Medulla oblongata (tissue), 1 donor: ENCODE data around the gene PPARD.
"Not testable (repeated sequence)": the region's sequence is repeated elsewhere in the genome, so short reads cannot be mapped to it uniquely, and the experiment has no call there.

ENCODE experiments used
- DNase-seq: peaks from one replicate; pipeline ENCODE4 v3.0.0-alpha.2; 2015; ENCODE audit errors: extremely low spot score

Gene PPARD

DNA sequence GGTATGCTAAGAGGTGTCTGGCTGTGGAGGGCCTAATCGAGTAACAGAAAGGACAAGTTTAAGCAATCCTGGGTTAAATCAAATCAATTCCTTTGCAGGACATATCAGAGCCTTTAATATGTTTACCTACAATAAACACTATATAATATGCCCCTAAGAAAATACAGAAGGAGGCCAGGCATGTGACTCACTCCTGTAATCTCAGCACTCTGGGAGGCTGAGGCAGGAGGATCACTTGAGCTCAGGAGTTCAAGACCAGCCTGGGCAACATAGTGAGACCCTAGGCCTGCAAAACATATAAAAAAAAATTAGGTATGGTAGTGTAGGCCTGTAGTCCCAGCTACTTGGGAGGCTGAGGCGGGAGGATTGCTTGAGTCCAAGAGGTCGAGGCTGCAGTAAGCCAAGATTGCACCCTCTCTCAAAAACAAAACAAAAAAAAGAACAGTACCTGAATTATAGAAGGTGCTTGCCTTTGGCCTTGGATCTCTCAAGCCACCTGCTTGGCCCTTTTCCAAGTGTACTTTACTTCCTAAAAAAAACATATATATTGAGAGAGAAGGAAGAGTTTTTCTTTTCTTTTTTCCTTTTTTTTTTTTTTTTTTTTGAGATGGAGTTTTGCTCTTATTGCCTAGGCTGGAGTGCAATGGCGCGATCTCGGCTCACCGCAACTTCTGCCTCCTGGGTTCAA lies 96.2 kb downstream of the PPARD start:
- DNase-seq = not testable (repeated sequence)

- DNase-seq = no peak
These were observed 97.0 kb downstream of the PPARD start for GRCh38 chr6:35439308-35439707.

- no peak for DNase-seq
These were observed 98.8 kb downstream of the PPARD start for GRCh38 chr6:35441205-35441604.

DNA sequence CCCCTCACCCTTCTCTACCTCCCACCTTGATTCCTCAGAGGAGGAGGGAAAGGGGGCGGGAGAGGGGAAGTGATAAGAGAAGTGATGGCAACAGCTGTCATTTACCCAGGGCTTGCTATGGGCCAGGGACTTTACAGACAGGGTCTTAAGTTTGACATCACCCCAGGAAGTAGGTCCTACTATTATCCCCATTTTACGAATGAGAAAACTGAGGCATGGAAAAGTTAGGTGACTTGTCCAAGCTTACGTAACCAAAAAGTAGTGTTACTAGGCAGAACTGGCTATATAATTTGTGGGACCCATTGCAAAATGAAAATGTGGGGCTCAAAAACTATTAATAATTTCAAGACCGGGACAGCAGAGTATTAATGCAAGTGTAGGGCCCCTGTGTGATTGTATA lies 99.3 kb downstream of the PPARD start:
- DNase-seq = no peak

DNA sequence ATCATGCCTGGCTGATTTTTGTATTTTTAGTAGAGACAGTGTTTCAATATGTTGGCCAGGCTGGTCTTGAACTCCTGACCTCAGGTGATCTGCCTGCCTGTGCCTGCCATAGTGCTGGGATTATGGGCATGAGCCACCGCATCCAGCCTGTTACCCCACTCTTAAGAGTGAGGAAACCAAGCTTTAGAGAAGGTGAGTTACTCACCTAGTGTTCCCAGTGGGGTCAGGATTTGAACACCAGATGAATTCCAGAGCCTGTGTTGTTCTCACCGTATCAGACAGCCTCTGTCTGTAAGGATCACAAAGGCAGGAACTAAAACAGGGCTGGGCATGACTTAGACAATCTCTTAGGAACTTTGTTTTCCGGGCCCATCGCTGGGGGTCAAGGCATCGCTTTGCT lies 100.3 kb downstream of the PPARD start:
- DNase-seq = no peak

GRCh38 chr6:35443341-35444030 lies 101.1 kb downstream of the PPARD start:
- DNase-seq = no peak

DNA sequence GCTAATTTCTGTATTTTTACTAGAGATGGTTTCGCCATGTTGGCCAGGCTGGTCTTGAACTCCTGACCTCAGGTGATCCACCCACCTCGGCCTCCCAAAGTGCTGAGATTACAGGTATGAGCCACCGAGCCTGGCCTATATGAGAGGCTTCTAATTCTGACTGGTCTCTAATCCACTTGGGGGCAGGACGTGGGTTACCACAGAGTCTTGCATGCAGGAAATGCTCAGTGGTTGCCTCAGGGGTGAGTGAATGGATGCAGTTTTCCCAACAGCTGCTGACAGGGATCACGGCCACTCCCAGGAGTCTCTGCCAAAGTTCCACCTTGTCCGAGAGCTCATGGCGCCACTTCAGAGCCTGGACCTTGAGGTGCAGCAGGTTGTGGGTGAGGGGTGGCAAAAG lies 103.3 kb downstream of the PPARD start:
- DNase-seq = no peak

- no peak for DNase-seq
These were observed 105.8 kb downstream of the PPARD start for GRCh38 chr6:35448191-35448590.

DNA sequence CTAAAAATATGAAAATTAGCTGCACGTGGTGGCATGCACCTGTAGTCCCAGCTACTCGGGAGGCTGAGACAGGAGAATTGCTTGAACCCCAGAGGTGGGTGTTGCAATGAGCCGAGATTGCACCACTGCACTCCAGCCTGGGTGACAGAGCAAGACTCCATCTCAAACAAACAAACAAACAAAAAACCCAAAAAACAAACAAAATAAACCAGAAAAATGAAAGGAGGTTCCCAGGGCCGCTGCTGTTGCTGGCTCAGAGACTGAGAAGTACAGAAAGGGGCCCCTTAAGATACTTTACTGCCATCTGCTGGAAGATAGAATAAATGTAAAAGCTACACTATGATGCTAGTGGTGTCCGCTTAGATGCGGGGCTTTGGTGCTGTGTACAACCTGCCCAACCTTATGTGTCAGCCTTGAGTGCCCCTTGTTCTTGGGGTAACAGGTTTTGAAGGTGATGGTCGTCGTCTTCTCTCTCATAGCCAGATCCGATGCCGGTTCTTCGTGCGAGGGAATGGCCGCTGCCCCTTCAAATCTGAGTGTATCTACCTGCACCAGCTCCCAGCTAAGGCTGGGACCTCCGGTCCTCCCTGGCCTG lies 107.0 kb downstream of the PPARD start:
- peak; percentile 86 for DNase-seq

GRCh38 chr6:35451354-35452182 lies 109.2 kb downstream of the PPARD start:
- DNase-seq = no peak

DNA sequence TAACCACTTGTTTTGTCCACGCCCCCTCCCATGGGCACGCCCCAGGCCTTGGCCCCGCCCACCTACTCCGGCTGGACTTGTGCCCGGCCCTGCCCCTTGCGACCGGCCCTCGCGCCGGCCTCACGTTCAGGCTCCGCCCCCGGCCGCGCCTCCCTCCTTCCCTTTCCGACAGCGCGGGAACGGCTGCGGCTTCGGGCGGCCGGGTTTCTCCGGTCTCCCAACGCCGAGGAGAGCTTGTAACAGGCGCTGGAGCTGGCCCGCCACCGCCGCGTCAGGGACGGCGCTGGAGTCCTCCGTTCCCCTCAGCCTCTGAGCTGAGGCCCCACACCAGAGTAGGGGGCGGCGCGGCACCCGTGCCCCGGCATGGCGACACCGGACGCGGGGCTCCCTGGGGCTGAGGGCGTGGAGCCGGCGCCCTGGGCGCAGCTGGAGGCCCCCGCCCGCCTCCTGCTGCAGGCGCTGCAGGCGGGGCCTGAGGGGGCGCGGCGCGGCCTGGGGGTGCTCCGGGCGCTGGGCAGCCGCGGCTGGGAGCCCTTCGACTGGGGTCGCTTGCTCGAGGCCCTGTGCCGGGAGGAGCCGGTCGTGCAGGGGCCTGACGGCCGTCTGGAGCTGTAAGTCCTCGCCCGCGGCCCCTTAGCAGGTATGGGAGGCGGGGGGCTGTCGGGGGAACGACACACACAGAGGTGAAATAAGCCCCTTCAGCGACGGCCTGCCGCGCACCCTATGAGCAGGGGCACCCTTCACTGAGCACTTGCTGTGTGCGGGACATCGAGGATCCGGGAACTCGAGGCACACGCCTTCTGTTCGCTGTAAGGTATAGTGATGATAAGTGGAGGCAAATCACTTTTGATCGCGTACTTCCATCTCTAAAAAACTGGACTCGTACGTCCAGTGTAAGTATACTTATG lies 110.1 kb downstream of the PPARD start, which contains the start of gene FANCE:
Gene FANCE, plus strand, starts transcription at position 156 of the 908 bp plus-strand sequence. Its CDS starts 208 bp downstream, at position 364.
- DNase-seq = peak; percentile 94

DNA sequence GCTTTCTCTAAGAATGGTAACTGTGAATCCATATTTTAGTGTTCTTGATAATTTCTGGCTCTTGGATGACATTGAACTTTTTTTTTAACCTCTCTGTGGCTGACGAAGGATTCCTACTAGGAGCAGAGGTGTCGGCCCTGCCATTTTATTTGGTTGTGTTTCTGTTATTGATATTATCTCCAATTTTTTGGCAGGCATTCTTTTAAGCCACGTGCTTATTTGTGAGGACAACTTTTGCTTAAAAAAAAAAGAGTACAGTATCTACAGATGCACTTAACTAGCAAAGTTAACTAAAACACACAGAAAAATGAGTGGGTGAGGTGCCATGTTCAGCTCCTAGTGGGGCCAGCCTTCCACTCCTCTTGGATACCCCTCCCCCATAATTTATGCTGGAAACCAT lies 110.9 kb downstream of the PPARD start:
- DNase-seq = no peak

DNA sequence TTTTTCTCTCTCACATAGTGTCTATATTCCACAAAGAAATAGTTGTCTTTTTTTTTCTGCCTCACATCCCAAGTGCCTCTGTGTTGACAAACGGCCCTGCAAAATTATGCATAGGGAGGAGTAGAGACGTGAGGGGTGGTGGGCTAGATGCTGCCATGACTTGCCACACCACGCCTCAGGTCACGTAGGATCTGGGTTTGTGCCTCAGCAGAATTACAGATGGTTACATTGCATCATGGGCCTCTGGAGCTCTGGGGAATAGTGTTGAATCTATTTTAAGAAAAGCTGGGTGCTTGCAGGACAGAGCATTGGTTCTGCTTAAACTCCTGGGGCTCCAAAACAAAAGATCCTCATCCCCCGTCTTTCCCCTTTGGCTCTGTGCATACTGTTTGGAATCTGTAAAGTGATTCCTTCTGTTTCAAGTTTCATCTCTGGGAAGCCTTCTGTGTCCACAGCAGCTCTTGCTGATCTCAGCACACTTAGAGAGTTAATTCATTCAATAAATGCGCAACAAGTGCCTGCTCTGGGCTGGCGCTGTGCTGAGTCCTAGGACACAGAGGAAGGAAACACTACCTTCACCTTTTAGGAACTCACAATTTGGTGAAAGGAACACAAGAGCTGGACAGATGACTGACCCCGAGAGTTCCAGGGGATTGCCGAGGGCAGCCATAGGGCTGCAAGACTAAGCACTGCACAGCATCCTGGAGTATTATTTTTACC lies 112.2 kb downstream of the PPARD start:
- DNase-seq = no peak

GRCh38 chr6:35457907-35458306 lies 115.5 kb downstream of the PPARD start:
- no peak for DNase-seq

GRCh38 chr6:35461270-35461669 lies 118.9 kb downstream of the PPARD start:
- DNase-seq = no peak

DNA sequence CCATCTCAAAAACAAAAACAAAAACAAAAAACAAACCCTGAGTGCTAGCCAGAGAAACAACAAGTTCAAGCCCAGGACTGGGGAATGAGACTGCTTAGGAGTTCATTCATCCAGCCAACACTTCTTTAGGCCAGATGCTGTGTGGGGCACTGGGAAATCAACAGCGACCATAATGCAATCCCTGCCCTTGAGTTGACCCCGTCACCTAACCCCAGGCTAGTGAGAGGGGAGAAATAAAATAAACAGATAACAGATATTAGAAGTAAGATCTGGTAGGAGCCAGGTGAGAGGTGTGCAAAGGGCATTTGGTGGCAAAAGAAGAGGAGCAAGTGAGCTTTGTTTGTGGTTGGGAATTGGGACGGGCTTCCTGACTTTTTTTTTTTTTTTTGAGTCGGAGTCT lies 120.9 kb downstream of the PPARD start:
- DNase-seq = no peak

GRCh38 chr6:35465646-35466045 lies 123.3 kb downstream of the PPARD start:
- DNase-seq = no peak

- DNase-seq = peak; percentile 99
These were observed 126.0 kb downstream of the PPARD start, which contains the start of gene RPL10A for GRCh38 chr6:35468181-35468979. Gene RPL10A, plus strand, starts transcription at chr6:35468401. Its CDS starts 34 bp downstream, at chr6:35468435.

- peak; percentile 39 for DNase-seq
These were observed 126.8 kb downstream of the PPARD start for GRCh38 chr6:35468980-35469750.
